Adrenal gland (tissue), 12 donors: ENCODE results near the gene CACNA1C. TPM values are rescaled to one million over a fixed set of nuclear protein-coding genes. Genes with fewer than 3 reads are reported as not detected.

Experiments used
- DNase-seq, 7 donors: peaks; one replicate each; pipeline ENCODE4 v3.0.0-alpha.2; 2019 to 2020
- H3K27ac ChIP-seq, 5 donors: fragments of 200-600 bp; sonication (generic) in 4 of 5; 1 replicate in 3 of 5; 2 replicates in 2 of 5; pipeline versions ENCODE4 v1.5.1 to v1.8.0; 2016 to 2020; ENCODE audit warnings: mild to moderate bottlenecking in 1 of 5
- H3K27me3 ChIP-seq: fragments of 200-600 bp; 2 replicates; pipeline ENCODE4 v1.8.0; 2021
- H3K36me3 ChIP-seq, 2 donors: fragments of 200-600 bp; replicated peaks in 1 of 2; 1 replicate in 1 of 2; 2 replicates in 1 of 2; pipeline versions ENCODE4 v1.5.1 to v1.8.0; 2018 to 2022
- H3K4me1 ChIP-seq, 2 donors: fragments of 200-600 bp; replicated peaks in 1 of 2; 1 replicate in 1 of 2; 2 replicates in 1 of 2; pipeline versions ENCODE4 v1.5.1 to v1.8.0; 2018 to 2021
- H3K4me3 ChIP-seq, 4 donors: fragments of 200-600 bp; sonication (generic) in 3 of 4; one replicate each; pipeline ENCODE4 v1.5.1; 2016 to 2018
- H3K9me3 ChIP-seq, 3 donors: fragments of 200-600 bp; sonication (generic) in 1 of 3; replicated peaks in 1 of 3; 1 replicate in 2 of 3; 2 replicates in 1 of 3; pipeline versions ENCODE4 v1.5.1 to v1.8.0; 2016 to 2021
- POLR2A ChIP-seq, 2 donors: fragments of 450-650 bp; IDR thresholded peaks; one replicate each; pipeline ENCODE4 v1.6.1; 2017; ENCODE audit warnings: antibody characterized with exemption in 2 of 2, mild to moderate bottlenecking in 2 of 2, moderate library complexity in 1 of 2
- WGBS, 4 donors: extraction: QIAGEN DNeasy Blood & Tissue Kit in 2 of 4; methylation state at CpG; one replicate each; pipeline versions ENCODE4 v1.1.5 to v1.1.7; 2013 to 2017; 5-methylcytosine and 5-hydroxymethylcytosine counted together
- intact Hi-C, 2 donors: fragments of 100-400 bp; cut with DNase I; formaldehyde crosslinking; loops; one replicate each; pipeline versions ENCODE4 v1.14.1 to v1.15.0; 2022 to 2023
- polyA plus RNA-seq, 3 donors: library from polyadenylated mRNA; stranded (reverse); fragments of 200-250 nt in 2 of 3; fragments of 350-450 nt in 1 of 3; fragmentation: Illumina TruSeq in 1 of 3; extraction: RNeasy Lipid Tissue Mini Kit (QIAGEN cat#74804) in 1 of 3; gene quantifications; one replicate each; pipeline ENCODE4 v1.2.3, GENCODE V29; 2013 to 2014
- total RNA-seq, 9 donors: library from RNA; depleted of rRNA in 4 of 9; stranded (reverse); fragments of >200 nt in 4 of 9; fragments of 120-200 nt in 1 of 9; fragmentation: NEBNext Ultra II Directional in 1 of 9; extraction: Animal tissue kit (Norgen Biotek cat#: 25700) in 1 of 9; gene quantifications; one replicate each; pipeline versions ENCODE4 v1.1.0 to v1.2.4, GENCODE V29; 2013 to 2023
- TF ChIP-seq, protein P1 (sequence below), 6 experiments: fragments of 450-650 bp in 4 of 6; fragments of 200-600 bp in 2 of 6; sonication (generic) in 1 of 6; IDR thresholded peaks; 1 replicate in 5 of 6; 2 replicates in 1 of 6; pipeline versions ENCODE4 v1.5.1 to v1.8.0; 2016 to 2021; ENCODE audit warnings: antibody characterized with exemption in 6 of 6, mild to moderate bottlenecking in 2 of 6, moderate library complexity in 1 of 6
- donor health status: healthy with polysubstance abuse.
- donor health status: Bipolar disorder and iron deficiency.
- donor health status: DM: yes; HTN: yes; CAD: no.
- donor health status: DM: no; HTN: no; CAD: no.
- donor health status: DM: no; HTN: no; CAD: no.
- donor health status: DM: yes; HTN: yes; CAD: no.

CACNA1C gene
- total and polyA plus RNA-seq, 12 donors: 1.4 to 5.8 (median 3.5) TPM

DNA sequence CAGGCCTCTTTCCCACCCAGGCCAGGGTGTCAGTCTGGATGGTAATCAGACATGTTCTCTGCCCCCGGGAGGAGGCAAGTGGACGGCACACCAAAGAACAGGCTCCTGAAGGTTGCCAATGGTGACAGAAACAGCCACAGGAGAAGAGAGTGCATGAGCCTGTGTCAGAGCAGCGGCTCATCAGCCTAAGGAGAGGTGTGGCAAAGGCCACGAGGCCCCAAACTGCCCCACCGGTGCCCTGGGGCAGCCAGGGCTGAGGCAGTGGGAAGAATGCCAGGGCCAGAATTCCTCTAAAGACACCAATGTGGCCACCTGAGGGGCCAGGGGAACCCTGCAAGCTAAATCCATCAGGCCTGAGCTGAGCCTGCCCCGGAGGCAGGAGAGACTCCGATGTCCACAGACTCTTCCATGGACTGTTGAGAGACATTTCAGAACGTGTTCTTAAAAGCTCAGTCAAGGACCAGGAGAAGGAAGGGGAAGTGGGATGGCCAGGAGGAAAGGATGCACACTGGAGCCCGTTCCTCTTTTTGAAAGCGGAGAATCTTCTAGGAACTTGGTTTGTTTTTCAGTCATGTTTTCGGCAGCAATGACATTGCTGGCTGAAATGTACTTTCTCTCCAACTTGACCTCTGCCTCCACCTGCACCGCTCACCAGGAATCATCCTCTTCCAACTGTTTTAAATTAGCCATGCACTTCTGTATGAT lies 565.7 kb downstream of the CACNA1C start:
- DNase-seq: no peak
- intact Hi-C loops: no loop called here
- no peaks in the 10 kb centered on the region for H3K27me3 ChIP-seq
- H3K9me3 ChIP-seq: no peaks in the 10 kb centered on the region
- no peaks in the 10 kb centered on the region for H3K36me3 ChIP-seq
- WGBS, 4 donors: 82 to 90% (median 86%) methylated on average over 10 to 12 of the region's 12 CpGs
- no peak overlapping the region for H3K27ac ChIP-seq
- TF ChIP-seq POLR2A (IDR thresholded peaks at IDR 0.05): no peak
- TF ChIP-seq, protein P1, sequence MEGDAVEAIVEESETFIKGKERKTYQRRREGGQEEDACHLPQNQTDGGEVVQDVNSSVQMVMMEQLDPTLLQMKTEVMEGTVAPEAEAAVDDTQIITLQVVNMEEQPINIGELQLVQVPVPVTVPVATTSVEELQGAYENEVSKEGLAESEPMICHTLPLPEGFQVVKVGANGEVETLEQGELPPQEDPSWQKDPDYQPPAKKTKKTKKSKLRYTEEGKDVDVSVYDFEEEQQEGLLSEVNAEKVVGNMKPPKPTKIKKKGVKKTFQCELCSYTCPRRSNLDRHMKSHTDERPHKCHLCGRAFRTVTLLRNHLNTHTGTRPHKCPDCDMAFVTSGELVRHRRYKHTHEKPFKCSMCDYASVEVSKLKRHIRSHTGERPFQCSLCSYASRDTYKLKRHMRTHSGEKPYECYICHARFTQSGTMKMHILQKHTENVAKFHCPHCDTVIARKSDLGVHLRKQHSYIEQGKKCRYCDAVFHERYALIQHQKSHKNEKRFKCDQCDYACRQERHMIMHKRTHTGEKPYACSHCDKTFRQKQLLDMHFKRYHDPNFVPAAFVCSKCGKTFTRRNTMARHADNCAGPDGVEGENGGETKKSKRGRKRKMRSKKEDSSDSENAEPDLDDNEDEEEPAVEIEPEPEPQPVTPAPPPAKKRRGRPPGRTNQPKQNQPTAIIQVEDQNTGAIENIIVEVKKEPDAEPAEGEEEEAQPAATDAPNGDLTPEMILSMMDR (IDR thresholded peaks at IDR 0.05): no peak
- no peak overlapping the region for H3K4me3 ChIP-seq
- peaks cover 0 to 6% of the 10 kb centered on the region in 2 donors for H3K4me1 ChIP-seq

DNA sequence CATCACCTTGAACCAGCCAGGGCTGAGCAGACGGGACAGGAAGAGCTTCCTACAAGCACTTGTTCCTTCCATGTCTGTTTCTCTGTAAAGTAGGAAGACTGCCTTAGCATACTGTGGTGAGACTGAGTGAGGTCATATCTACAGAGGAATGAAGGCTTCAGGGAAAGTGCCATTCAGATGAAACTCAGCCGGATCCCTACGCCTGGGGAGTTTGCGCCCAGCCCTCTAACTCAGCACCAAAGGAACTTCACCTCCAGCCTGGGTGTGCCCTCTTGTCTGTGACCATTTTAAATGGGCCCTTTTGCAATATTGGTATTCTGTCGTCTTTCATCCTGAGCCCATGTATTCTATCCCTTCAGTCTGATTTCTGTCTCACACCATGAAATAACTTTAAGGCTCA lies 566.3 kb downstream of the CACNA1C start:
- 85 to 93% (median 88%) methylated on average over 5 of the region's 5 CpGs for WGBS, 4 donors
- Histone ChIP-seq H3K27ac (no peak overlapping the region), H3K4me1 (peaks cover 0 to 2% of the 10 kb centered on the region in 2 donors), H3K9me3 (no peaks in the 10 kb centered on the region), H3K27me3 (no peaks in the 10 kb centered on the region), H3K4me3 (no peak overlapping the region), H3K36me3 (no peaks in the 10 kb centered on the region)
- DNase-seq: no peak
- intact Hi-C loops: no loop called here
- TF ChIP-seq, protein P1 (IDR thresholded peaks at IDR 0.05): no peak
- no peak for TF ChIP-seq POLR2A (IDR thresholded peaks at IDR 0.05)

DNA sequence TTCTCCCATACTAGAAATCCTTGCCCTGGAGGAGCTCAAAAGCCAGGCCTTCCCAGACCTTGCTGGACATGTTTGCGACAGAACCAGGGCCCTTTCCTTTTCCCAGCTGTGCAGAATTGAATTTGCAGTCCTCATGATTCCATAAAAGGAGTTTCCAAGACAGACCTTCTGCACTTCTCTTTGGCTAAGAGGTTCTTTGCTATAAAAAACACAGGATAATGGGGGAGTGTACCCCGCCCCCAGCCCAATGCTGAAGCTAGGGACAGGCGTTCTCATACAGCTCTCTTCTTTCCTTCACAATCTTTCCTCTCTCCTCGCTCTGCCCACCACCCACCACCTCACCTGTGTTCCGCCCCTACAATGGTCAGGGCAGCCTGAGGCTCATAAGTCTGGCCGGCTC lies 569.7 kb downstream of the CACNA1C start:
- intact Hi-C loops: no loop called here

DNA sequence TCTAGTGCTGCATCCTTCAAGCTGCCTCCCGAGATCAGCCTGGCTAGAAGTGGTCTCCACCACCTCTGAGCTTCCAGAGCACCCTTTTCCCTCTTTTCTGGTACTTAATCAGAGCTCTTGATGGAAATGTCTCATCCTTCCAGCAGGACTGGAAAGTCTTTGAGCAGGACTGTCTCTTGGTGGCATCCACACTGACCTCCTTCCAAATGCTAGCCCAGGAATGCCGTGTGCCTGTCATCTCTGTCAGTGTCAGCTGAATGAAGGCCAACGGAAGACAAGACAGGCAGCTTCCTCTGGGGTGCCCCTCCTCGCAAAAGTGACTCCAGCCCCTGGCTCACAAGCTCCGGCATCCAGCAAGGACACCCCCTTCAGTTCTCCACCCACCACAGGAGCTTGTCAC lies 570.7 kb downstream of the CACNA1C start:
- WGBS, 4 donors: 76 to 83% (median 81%) methylated on average over 2 to 5 of the region's 5 CpGs
- no peaks in the 10 kb centered on the region for H3K36me3 ChIP-seq
- no peak for TF ChIP-seq POLR2A (IDR thresholded peaks at IDR 0.05)
- TF ChIP-seq, protein P1 (IDR thresholded peaks at IDR 0.05): no peak

More for the DNA sequence above, 569.7 kb downstream of the CACNA1C start:
- Histone ChIP-seq H3K4me1 (no peaks in the 10 kb centered on the region), H3K36me3 (no peaks in the 10 kb centered on the region), H3K9me3 (no peaks in the 10 kb centered on the region), H3K27ac (no peak overlapping the region), H3K27me3 (no peaks in the 10 kb centered on the region), H3K4me3 (no peak overlapping the region)
- DNase-seq: no peak
- 83 to 90% (median 85%) methylated on average over 6 of the region's 6 CpGs for WGBS, 4 donors
- TF ChIP-seq, protein P1 (IDR thresholded peaks at IDR 0.05): no peak
- no peak for TF ChIP-seq POLR2A (IDR thresholded peaks at IDR 0.05)

More for the DNA sequence above, 570.7 kb downstream of the CACNA1C start:
- no peaks in the 10 kb centered on the region for H3K9me3 ChIP-seq
- DNase-seq: no peak
- no peaks in the 10 kb centered on the region for H3K4me1 ChIP-seq
- intact Hi-C loops: no loop called here
- H3K4me3 ChIP-seq: no peak overlapping the region
- no peak overlapping the region for H3K27ac ChIP-seq
- H3K27me3 ChIP-seq: no peaks in the 10 kb centered on the region
